DOHH2 (cell line): ENCODE measurements around the gene CAMTA1.

Source experiments
- H3F3A ChIP-seq: fragments of 200-600 bp; sonication (generic), shearing (Covaris generic); 2 replicates; pipeline ENCODE4 v1.6.0; 2016; ENCODE audit warnings: antibody characterized with exemption, mild to moderate bottlenecking; ENCODE audit not compliant: control insufficient read depth, insufficient read depth
- H3K27ac ChIP-seq: fragments of 200-600 bp; sonication (generic); 2 replicates; pipeline ENCODE4 v1.5.1; 2014; ENCODE audit warnings: low read depth, mild to moderate bottlenecking, low read length, moderate library complexity
- H3K27me3 ChIP-seq: fragments of 200-600 bp; sonication (generic); 2 replicates; pipeline ENCODE4 v1.6.1; 2014; ENCODE audit warnings: mild to moderate bottlenecking, low read length, mixed read lengths; ENCODE audit not compliant: control insufficient read depth
- H3K36me3 ChIP-seq: fragments of 200-600 bp; sonication (generic); 2 replicates; pipeline ENCODE4 v1.6.1; 2014; ENCODE audit warnings: mild to moderate bottlenecking, low read length, moderate library complexity, mixed read lengths; ENCODE audit not compliant: control insufficient read depth
- H3K4me1 ChIP-seq: fragments of 200-600 bp; sonication (generic); 2 replicates; pipeline ENCODE4 v1.6.1; 2014; ENCODE audit warnings: mild to moderate bottlenecking, low read length, mixed read lengths; ENCODE audit not compliant: control insufficient read depth
- H3K4me2 ChIP-seq: fragments of 200-600 bp; sonication (generic); 2 replicates; pipeline ENCODE4 v1.6.0; 2014; ENCODE audit warnings: mild to moderate bottlenecking, low read length, moderate library complexity
- H3K4me3 ChIP-seq: fragments of 200-600 bp; sonication (generic); 2 replicates; pipeline ENCODE4 v1.5.1; 2014; ENCODE audit warnings: mild to moderate bottlenecking, low read length, mixed read lengths
- H3K79me2 ChIP-seq: fragments of 200-600 bp; sonication (generic); 2 replicates; pipeline ENCODE4 v1.6.1; 2014; ENCODE audit warnings: mild to moderate bottlenecking, low read length, mixed read lengths; ENCODE audit not compliant: control insufficient read depth
- H3K9me2 ChIP-seq: fragments of 200-600 bp; sonication (generic); replicated peaks from 2 replicates; pipeline ENCODE4 v1.6.1; 2014; ENCODE audit warnings: mild to moderate bottlenecking, low read length, mixed read lengths; ENCODE audit not compliant: control insufficient read depth
- H3K9me3 ChIP-seq: fragments of 200-600 bp; sonication (generic); 2 replicates; pipeline ENCODE4 v1.6.1; 2014; ENCODE audit warnings: antibody characterized with exemption, low read length, mixed read lengths; ENCODE audit not compliant: control insufficient read depth, insufficient read depth
- H4K20me1 ChIP-seq: fragments of 200-600 bp; sonication (generic); 2 replicates; pipeline ENCODE4 v1.6.0; 2014; ENCODE audit warnings: low read depth, mild to moderate bottlenecking, antibody characterized with exemption, low read length, moderate library complexity; ENCODE audit not compliant: control insufficient read depth, insufficient read depth
- EZH2phosphoT487 ChIP-seq: fragments of 200-600 bp; sonication (generic); IDR thresholded peaks from 2 replicates; pipeline ENCODE4 v1.6.1; 2017; ENCODE audit warnings: borderline replicate concordance, mild to moderate bottlenecking, antibody characterized with exemption, low read length, moderate library complexity, mixed read lengths
- TF ChIP-seq, protein P1 (sequence below): fragments of 200-600 bp; sonication (generic); IDR thresholded peaks from one replicate; pipeline ENCODE4 v1.5.1; 2014; ENCODE audit warnings: antibody characterized with exemption, mild to moderate bottlenecking, low read depth, low read length; ENCODE audit not compliant: poor library complexity, severe bottlenecking

The CAMTA1 gene

DNA sequence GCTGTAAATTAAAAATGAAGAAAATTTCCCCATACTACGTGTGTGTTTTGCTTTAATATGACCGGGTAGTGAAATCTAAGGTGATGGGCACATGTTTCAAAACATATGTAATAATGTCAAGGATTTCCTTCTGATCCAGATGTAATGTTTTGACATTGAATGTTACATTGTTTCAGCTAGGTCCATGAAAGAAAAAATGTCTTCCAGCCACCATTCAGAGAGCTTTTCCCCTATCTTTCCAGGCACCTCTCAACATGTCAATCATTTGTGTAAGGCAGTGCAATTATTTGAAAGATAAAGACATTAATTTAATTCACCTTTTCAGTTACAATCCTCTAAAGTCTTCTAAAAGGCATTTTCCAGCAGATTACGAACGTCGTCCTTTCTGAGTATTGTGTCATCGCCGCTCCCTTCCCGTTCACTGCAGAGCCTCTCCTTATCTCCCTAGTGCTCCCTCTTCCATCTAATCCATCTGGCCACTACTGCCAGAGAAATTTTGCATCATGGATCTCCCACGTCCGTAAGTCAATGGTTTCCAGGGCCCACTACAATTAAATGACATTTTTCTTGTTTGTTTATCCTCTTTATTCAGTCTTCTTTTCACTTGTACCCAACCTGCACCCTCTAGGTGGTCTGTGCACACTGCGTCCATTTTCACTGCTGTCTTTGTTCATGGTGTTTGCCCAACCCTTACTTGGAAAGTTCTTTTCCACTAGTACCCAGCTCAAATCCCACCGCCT is 984.6 kb downstream of the CAMTA1 start:
- Histone ChIP-seq H3K27me3 (0 out of 2 replicates have a peak, but pooled peaks cover 2% of the 10 kb centered on the region), H3K4me1 (peaks cover 13% of the 10 kb centered on the region), H3K9me3 (no peaks in the 10 kb centered on the region), H3K36me3 (peaks cover 16% of the 10 kb centered on the region), H3F3A (peaks cover 4% of the 10 kb centered on the region; the same call in 1 of the 2 replicates), H3K9me2 (no peaks in the 10 kb centered on the region), H3K27ac (no peak overlapping the region), H3K4me2 (peak overlapping the region; percentile 69; the same call in 1 of the 2 replicates), H3K4me3 (no peak overlapping the region), H4K20me1 (peaks cover 4% of the 10 kb centered on the region; the same call in 1 of the 2 replicates), H3K79me2 (peaks cover 25% of the 10 kb centered on the region)
- TF ChIP-seq, protein P1, sequence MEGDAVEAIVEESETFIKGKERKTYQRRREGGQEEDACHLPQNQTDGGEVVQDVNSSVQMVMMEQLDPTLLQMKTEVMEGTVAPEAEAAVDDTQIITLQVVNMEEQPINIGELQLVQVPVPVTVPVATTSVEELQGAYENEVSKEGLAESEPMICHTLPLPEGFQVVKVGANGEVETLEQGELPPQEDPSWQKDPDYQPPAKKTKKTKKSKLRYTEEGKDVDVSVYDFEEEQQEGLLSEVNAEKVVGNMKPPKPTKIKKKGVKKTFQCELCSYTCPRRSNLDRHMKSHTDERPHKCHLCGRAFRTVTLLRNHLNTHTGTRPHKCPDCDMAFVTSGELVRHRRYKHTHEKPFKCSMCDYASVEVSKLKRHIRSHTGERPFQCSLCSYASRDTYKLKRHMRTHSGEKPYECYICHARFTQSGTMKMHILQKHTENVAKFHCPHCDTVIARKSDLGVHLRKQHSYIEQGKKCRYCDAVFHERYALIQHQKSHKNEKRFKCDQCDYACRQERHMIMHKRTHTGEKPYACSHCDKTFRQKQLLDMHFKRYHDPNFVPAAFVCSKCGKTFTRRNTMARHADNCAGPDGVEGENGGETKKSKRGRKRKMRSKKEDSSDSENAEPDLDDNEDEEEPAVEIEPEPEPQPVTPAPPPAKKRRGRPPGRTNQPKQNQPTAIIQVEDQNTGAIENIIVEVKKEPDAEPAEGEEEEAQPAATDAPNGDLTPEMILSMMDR = no peak
- no peak for TF ChIP-seq EZH2phosphoT487

DNA sequence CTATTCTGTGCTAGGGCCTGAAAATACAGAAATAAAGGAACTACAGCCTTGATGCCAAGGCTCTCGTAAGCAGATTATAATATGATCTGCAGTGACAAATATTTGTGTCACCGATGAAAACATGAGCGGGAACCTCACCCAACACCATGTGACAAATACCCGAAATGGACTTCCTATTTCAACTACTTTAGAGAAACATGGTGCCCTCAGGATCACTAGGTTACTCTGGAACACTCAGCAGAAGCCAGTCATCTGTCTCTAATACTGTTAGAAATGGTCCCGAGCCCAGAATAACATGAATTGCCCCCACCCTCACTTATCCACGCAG is 985.4 kb downstream of the CAMTA1 start:
- peaks cover 27% of the 10 kb centered on the region for H3K79me2 ChIP-seq
- H3K36me3 ChIP-seq = peaks cover 17% of the 10 kb centered on the region
- H3K4me3 ChIP-seq = peak overlapping the region; percentile 84
- H4K20me1 ChIP-seq = peaks cover 4% of the 10 kb centered on the region; the same call in 1 of the 2 replicates
- no peak for TF ChIP-seq EZH2phosphoT487
- TF ChIP-seq, protein P1 = no peak
- H3K9me2 ChIP-seq = no peaks in the 10 kb centered on the region
- no peak overlapping the region for H3K27ac ChIP-seq
- no peaks in the 10 kb centered on the region for H3K9me3 ChIP-seq
- H3K27me3 ChIP-seq = 0 out of 2 replicates have a peak, but pooled peaks cover 2% of the 10 kb centered on the region
- H3K4me2 ChIP-seq = peak overlapping the region; percentile 69
- peaks cover 4% of the 10 kb centered on the region; the same call in 1 of the 2 replicates for H3F3A ChIP-seq
- peaks cover 13% of the 10 kb centered on the region for H3K4me1 ChIP-seq

DNA sequence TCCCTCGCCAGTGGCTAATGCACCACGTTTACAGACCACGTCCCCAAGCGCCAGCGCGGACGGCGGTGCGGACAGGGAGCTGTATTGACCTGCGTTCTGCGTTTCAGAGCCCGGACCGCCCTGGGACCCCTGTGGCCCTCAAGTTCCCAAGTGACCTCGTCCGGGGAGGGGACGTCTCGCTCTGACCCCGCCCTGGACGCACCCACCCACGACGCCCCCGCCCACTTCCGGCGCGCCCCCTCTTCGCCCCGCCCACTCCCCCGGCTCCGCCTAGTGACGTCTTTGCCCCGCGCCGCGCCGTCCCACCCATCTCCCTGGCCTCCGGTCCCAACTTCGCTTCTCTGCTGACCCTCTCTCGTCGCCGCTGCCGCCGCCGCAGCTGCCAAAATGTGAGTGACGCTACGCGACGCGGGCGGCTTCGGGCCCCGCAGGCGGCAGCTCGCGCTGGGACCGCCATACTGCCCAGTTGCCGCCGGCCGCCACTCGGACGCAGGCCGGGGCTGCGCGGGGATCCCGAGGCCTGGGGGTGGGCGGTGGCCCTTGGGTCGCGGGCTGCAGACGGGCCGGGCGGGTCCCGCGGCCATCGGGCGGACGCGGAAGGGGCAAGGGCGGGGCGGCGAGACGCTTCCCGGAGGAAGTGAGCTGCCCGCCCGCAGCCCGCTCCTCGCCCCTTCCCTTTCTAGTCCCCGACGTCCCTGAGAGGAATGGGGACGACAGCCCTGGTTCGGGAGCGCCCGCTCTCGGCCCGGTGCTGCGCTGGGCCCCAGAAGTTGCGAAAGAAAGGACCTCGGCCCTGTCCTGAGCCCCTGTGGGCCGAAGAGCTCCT is 986.0 kb downstream of the CAMTA1 start, which contains the start of gene VAMP3:
TSS of gene VAMP3 (plus strand) at position 300 of the 826 bp plus-strand sequence. CDS start at position 388, 88 bp downstream.
- Histone ChIP-seq H3K27ac (0 out of 2 replicates have a peak within 1 kb of the TSS, but pooled peaks have one; percentile 15), H3K4me1 (peaks cover 13% of the 10 kb centered on the region), H3K79me2 (peaks cover 27% of the 10 kb centered on the region), H3K36me3 (peaks cover 18% of the 10 kb centered on the region), H3K9me2 (no peaks in the 10 kb centered on the region), H3K4me2 (peak within 1 kb of the TSS; percentile 69), H4K20me1 (peaks cover 4% of the 10 kb centered on the region; the same call in 1 of the 2 replicates), H3K27me3 (0 out of 2 replicates have a peak, but pooled peaks cover 2% of the 10 kb centered on the region), H3K4me3 (peak within 1 kb of the TSS; percentile 84), H3K9me3 (no peaks in the 10 kb centered on the region), H3F3A (peaks cover 4% of the 10 kb centered on the region; the same call in 1 of the 2 replicates)
- TF ChIP-seq EZH2phosphoT487 = no peak
- TF ChIP-seq, protein P1 = no peak
